ENCODE measurements around the gene PROSER1. TPM values are rescaled to one million over a fixed set of nuclear protein-coding genes. Genes with fewer than 3 reads are reported as not detected.

The PROSER1 gene
- total and polyA plus RNA-seq, 12 donors, result 7.8 to 31.4 (median 18.2) TPM

DNA sequence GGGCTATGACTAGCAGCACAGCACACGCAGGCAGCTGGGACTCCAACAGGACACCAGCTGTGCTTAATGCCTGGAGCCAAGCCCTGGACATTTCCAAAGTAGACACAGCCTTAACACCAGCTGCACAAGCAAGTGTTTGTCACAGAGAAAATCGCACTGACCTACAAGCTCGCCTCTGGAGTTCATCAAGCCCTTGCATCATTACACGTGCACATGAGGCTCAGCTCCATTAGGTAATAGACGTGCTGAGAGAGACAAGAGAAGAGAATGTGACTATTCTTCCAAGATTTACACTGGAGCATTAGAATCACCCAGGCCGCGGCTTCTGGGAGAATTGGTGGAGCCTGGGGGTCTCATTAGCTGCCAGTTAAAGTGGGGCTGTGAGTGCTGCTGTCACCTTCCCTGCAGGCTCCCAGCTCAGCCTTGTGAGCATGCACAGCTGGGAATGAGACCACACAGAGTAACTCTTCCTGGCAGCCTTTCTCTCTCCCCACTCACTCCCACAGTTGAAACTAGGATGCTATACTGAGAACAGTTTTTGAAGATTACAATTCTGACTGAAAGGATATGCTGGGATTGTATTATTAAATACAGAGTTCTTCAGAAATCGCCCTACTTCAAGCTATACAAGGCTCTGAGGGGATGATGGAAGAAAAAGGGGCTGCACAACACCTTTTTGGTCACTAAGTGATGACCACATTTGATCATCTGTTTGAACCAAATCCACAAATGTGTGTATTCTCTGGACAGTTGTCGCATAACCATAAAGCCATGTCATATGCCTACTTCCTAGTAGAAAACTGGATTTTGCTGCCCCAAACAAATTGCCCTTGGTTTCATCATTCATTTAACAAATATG lies 57.8 kb downstream of the PROSER1 start:
- Histone ChIP-seq H3K4me1 (replicated peaks in 1 of 2) (no peaks in the 10 kb centered on the region), H3K27me3 (no peaks in the 10 kb centered on the region), H3K9me3 (replicated peaks in 1 of 3) (peaks cover 0 to 6% (median 0%) of the 10 kb centered on the region in 3 donors), H3K27ac (no peak overlapping the region), H3K36me3 (replicated peaks in 1 of 2) (no peaks in the 10 kb centered on the region), H3K4me3 (no peak overlapping the region)
- WGBS, 4 donors, result 35 to 52% (median 48%) methylated on average over 9 of the region's 9 CpGs
- TF ChIP-seq POLR2A (IDR thresholded peaks at IDR 0.05), result no peak
- TF ChIP-seq, protein P1, sequence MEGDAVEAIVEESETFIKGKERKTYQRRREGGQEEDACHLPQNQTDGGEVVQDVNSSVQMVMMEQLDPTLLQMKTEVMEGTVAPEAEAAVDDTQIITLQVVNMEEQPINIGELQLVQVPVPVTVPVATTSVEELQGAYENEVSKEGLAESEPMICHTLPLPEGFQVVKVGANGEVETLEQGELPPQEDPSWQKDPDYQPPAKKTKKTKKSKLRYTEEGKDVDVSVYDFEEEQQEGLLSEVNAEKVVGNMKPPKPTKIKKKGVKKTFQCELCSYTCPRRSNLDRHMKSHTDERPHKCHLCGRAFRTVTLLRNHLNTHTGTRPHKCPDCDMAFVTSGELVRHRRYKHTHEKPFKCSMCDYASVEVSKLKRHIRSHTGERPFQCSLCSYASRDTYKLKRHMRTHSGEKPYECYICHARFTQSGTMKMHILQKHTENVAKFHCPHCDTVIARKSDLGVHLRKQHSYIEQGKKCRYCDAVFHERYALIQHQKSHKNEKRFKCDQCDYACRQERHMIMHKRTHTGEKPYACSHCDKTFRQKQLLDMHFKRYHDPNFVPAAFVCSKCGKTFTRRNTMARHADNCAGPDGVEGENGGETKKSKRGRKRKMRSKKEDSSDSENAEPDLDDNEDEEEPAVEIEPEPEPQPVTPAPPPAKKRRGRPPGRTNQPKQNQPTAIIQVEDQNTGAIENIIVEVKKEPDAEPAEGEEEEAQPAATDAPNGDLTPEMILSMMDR (IDR thresholded peaks at IDR 0.05), result no peak
- intact Hi-C loops (cut with DNase I), result no loop called here
- DNase-seq, result peak in 4 of 7 donors; percentile 2 to 73 (median 14)

DNA sequence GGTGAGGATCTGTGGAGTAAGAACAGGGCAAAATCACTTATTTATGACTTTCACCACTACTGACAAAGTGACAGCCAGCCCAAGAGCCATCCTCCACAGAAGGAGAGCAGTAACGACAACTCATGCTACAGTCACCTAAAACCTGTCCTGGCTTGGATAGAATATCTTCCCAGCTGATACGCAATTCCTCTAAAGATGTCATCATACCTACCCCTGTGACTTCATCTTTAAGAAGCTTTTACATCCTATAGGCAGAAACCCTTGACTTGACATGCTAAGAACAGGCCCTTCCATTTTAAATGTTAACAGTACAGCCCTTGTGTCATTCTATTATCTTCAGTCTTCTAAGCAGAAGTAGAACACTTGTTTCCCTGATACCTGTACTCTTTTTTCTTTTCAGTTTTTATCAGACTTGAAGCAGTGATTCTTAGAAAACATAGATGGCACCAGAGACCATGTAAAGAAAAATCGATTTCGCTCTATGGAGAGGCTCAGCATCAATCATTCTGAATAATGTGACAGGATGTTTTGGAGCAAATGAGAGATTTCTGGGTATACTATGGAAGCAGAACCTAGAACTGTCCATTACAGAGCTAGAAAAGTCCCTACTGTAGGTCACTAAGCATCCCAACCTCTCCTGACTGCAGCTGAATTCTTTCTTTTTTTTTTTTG lies 67.4 kb downstream of the PROSER1 start:
- Histone ChIP-seq H3K36me3 (replicated peaks in 1 of 2) (no peaks in the 10 kb centered on the region), H3K9me3 (replicated peaks in 1 of 3) (no peaks in the 10 kb centered on the region), H3K27me3 (no peaks in the 10 kb centered on the region), H3K4me1 (replicated peaks in 1 of 2) (no peaks in the 10 kb centered on the region), H3K27ac (no peak overlapping the region), H3K4me3 (no peak overlapping the region)
- TF ChIP-seq, protein P1 (IDR thresholded peaks at IDR 0.05), result no peak
- TF ChIP-seq POLR2A (IDR thresholded peaks at IDR 0.05), result no peak
- WGBS, 4 donors, result 75 to 89% (median 84%) methylated on average over 4 of the region's 4 CpGs
- DNase-seq, result no peak
- intact Hi-C loops (cut with DNase I), result no loop called here

DNA sequence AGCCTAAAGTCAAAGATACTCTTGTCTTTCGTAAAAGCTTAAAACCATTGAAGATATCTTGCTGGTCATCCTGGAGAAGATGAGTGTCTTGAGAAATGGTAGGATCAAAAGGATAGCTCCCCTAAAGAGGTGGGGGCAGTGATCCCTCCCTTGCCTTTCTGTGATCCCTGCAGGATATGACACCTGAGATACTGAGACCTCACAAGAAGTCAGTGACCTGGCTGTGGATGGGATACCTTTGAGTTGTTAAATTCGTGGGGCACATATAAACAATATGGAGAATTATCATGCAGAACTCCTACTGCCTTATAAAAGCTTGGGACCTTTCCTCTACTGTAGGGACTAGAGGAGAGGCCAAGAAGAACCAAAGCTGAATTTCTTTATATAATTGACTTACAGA lies 68.7 kb downstream of the PROSER1 start:
- Histone ChIP-seq H3K9me3 (replicated peaks in 1 of 3) (no peaks in the 10 kb centered on the region), H3K4me3 (no peak overlapping the region), H3K27ac (no peak overlapping the region), H3K4me1 (replicated peaks in 1 of 2) (no peaks in the 10 kb centered on the region), H3K27me3 (no peaks in the 10 kb centered on the region), H3K36me3 (replicated peaks in 1 of 2) (no peaks in the 10 kb centered on the region)
- 51 to 54% (median 52%) methylated on average over 2 of the region's 2 CpGs for WGBS, 4 donors
- DNase-seq, result no peak
- intact Hi-C loops (cut with DNase I), result no loop called here
- no peak for TF ChIP-seq POLR2A (IDR thresholded peaks at IDR 0.05)
- TF ChIP-seq, protein P1 (IDR thresholded peaks at IDR 0.05), result no peak

DNA sequence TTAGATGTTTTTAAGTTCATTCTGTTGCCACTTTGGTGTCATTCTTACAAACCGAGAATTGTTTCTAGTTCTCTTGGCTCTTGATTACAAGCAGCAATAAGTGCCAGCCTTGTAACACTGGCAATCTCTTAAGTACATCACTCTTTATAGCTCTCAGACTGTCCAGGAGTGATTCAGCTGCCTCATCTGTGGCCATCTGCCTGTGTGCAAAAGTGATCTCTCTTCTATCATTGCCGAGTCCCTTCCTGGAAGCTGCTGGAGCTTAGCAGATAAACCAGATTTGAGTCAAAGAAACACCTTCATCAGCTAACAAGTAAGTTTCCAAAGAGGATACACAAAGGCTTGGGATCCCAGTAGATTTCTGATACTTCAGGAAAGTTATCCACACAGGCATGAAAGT lies 70.4 kb downstream of the PROSER1 start:
- H3K36me3 ChIP-seq (replicated peaks in 1 of 2), result no peaks in the 10 kb centered on the region
- no peaks in the 10 kb centered on the region for H3K4me1 ChIP-seq (replicated peaks in 1 of 2)
- no peak for DNase-seq
- no peak for TF ChIP-seq POLR2A (IDR thresholded peaks at IDR 0.05)
- TF ChIP-seq, protein P1 (IDR thresholded peaks at IDR 0.05), result no peak
- WGBS, 4 donors, result 55 to 71% (median 59%) methylated on average over 2 of the region's 2 CpGs
- intact Hi-C loops (cut with DNase I), result no loop called here
- no peaks in the 10 kb centered on the region for H3K27me3 ChIP-seq
- H3K4me3 ChIP-seq, result no peak overlapping the region
- H3K27ac ChIP-seq, result no peak overlapping the region
- H3K9me3 ChIP-seq (replicated peaks in 1 of 3), result no peaks in the 10 kb centered on the region

All from adrenal gland (tissue), 12 donors.